Colonic mucosa (tissue), 4 donors: Measurements from ENCODE around the gene ASB14. TPM values are rescaled to one million over a fixed set of nuclear protein-coding genes. Genes with fewer than 3 reads are reported as not detected.
"Not testable (repeated sequence)": the region's sequence is repeated elsewhere in the genome, so short reads cannot be mapped to it uniquely, and the experiment has no call there.

Experiments used
- DNase-seq: peaks from one replicate; pipeline ENCODE4 v3.0.0-alpha.2; 2020
- H3K27ac ChIP-seq: fragments of 200-600 bp; one replicate; pipeline ENCODE4 v1.8.0; 2021
- H3K27me3 ChIP-seq: fragments of 200-600 bp; one replicate; pipeline ENCODE4 v1.8.0; 2021
- H3K36me3 ChIP-seq: fragments of 200-600 bp; one replicate; pipeline ENCODE4 v1.8.0; 2021
- H3K4me1 ChIP-seq: fragments of 200-600 bp; one replicate; pipeline ENCODE4 v1.8.0; 2021; ENCODE audit warnings: mild to moderate bottlenecking
- H3K4me3 ChIP-seq: fragments of 200-600 bp; one replicate; pipeline ENCODE4 v1.8.0; 2021
- H3K9ac ChIP-seq, 2 donors: one replicate each; pipeline ENCODE4 v1.7.0; 2013; ENCODE audit warnings: control low read depth in 2 of 2, low read depth in 2 of 2, low read length in 2 of 2
- H3K9me3 ChIP-seq: fragments of 200-600 bp; one replicate; pipeline ENCODE4 v1.8.0; 2021
- CTCF ChIP-seq: fragments of 200-600 bp; IDR thresholded peaks from one replicate; pipeline ENCODE4 v1.8.0; 2022; ENCODE audit warnings: antibody characterized with exemption, mild to moderate bottlenecking
- intact Hi-C: fragments of 100-400 bp; cut with DNase I; formaldehyde crosslinking; loops from one replicate; pipeline ENCODE4 v1.14.1; 2022
- total RNA-seq, 2 donors: library from RNA; stranded (reverse); fragmentation: NEBNext Ultra II Directional in 1 of 2; extraction: Animal tissue kit (Norgen Biotek cat#: 25700) in 1 of 2; gene quantifications; one replicate each; pipeline ENCODE4 v1.2.1, GENCODE V29; 2021
- donor health status: healthy.
- donor health status: DM: no; HTN: no; CAD: no.
- donor health status: DM: no; HTN: no; CAD: no.

The ASB14 gene
- total RNA-seq, 2 donors from 2014 or later, result not detected

- intact Hi-C loops, result no loop called here
Observed at GRCh38 chr3:57314204-57314603, 21.7 kb upstream of the ASB14 start.

DNA sequence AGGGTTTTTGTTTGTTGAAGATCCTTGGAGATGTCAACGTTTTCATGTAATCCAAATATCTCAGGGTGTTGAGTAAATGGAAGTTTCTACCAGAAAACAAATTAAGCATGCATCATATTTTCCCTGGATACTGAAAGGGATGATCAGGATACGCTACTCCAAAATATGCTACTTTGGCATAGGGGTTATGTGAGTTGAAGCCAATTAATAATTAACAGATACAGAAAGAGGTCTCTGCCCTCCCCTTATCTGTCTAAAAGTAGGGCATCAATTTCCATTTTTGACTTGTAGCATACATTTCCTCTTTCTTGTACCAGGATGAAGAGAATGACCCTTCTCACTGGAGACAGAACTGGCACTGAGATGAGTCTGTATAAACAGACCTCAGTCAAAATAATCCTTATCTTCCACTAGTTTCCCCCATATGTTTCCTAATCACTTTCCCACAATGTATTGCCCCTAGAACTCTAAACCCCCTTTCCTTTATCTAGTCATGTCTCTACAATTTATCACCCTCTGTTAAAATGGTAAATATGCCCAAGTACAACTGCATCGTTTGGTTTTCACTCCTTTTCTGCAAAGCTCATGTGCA is 17.4 kb upstream of the ASB14 start:
- Histone ChIP-seq H3K27ac (no peak overlapping the region), H3K9me3 (no peaks in the 10 kb centered on the region), H3K4me1 (no peaks in the 10 kb centered on the region), H3K36me3 (no peaks in the 10 kb centered on the region), H3K27me3 (no peaks in the 10 kb centered on the region), H3K4me3 (no peak overlapping the region), H3K9ac (no peak overlapping the region)
- intact Hi-C loops, result no loop called here
- DNase-seq, result no peak
- TF ChIP-seq CTCF, result no peak

More at GRCh38 chr3:57314204-57314603, 21.7 kb upstream of the ASB14 start:
- Histone ChIP-seq H3K4me3 (no peak overlapping the region), H3K9me3 (no peaks in the 10 kb centered on the region), H3K27ac (no peak overlapping the region), H3K9ac (no peak overlapping the region), H3K4me1 (no peaks in the 10 kb centered on the region), H3K36me3 (no peaks in the 10 kb centered on the region), H3K27me3 (no peaks in the 10 kb centered on the region)
- no peak for DNase-seq
- TF ChIP-seq CTCF, result no peak

DNA sequence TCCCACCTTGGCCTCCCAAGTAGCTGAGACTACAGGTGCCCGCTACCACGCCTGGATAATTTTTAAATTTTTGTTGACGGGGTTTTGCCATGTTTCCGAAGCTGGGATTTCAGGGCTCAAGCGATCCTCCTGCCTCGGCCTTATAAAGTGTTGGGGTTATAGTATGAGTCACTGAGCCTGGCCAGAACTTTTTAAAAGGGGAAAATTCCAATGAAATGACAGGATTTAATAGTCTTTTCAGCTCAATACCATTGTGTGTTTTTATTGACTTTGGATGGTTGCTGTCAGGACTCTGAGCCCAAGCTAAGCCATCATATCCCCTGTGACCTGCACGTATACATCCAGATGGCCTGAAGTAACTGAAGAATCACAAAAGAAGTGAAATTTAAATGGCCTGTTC is 11.0 kb upstream of the ASB14 start:
- H3K27ac ChIP-seq, H3K4me3 ChIP-seq, intact Hi-C loops, H3K36me3 ChIP-seq, H3K4me1 ChIP-seq, H3K9me3 ChIP-seq, H3K9ac ChIP-seq, H3K27me3 ChIP-seq, DNase-seq: not testable (repeated sequence)

DNA sequence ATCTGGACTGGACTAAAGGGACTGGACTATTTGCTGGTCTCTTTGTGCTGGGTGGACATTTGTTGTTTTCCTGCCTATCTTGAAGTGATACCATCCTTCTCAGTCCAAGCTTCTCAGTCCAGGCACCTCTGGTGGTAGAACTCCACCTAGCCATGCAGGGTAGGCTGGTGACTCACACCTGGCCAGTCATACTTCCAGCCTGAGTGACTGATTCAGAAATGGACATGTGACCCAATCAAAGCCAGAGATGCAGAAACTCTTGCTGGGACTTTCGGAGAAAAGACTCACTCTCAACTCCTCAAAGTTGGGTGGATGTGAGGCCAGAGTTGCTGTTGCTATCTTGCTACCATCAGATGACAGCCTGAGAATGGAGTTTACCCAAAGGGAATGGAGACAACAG is 5.6 kb upstream of the ASB14 start:
- Histone ChIP-seq H3K4me3 (no peak overlapping the region), H3K27me3 (no peaks in the 10 kb centered on the region), H3K9ac (no peak overlapping the region), H3K4me1 (no peaks in the 10 kb centered on the region), H3K36me3 (no peaks in the 10 kb centered on the region), H3K27ac (no peak overlapping the region), H3K9me3 (no peaks in the 10 kb centered on the region)
- DNase-seq, result no peak
- intact Hi-C loops, result no loop called here
- TF ChIP-seq CTCF, result no peak

GRCh38 chr3:57292897-57293526 is 527 bp upstream of the ASB14 start:
- DNase-seq, result no peak
- H3K4me1 ChIP-seq, result no peaks in the 10 kb centered on the region
- no peak overlapping the region for H3K27ac ChIP-seq
- intact Hi-C loops, result no loop called here
- TF ChIP-seq CTCF, result no peak
- H3K9me3 ChIP-seq, result no peaks in the 10 kb centered on the region
- no peak overlapping the region for H3K9ac ChIP-seq
- no peak overlapping the region for H3K4me3 ChIP-seq
- no peaks in the 10 kb centered on the region for H3K36me3 ChIP-seq
- no peaks in the 10 kb centered on the region for H3K27me3 ChIP-seq

DNA sequence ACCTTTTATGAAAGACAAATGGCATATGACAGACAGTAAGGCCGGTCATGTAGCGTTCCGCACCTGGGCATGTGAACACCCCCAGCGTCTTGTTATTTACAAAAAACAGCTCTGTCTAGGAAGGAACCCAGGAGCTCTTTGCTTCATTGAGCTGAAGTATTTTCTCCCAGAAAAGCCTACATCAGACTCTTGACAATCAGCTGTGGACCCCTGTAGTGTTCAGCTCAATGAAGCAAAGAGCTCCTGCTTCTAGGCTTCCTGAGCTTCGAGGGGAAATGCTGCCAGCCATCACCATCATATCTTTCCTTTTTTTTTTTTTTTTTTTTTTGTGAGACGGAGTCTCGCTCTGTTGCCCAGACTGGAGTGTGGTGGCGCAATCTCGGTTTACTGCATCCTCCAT is 4.1 kb downstream of the ASB14 start:
- TF ChIP-seq CTCF, result no peak
- DNase-seq, result no peak
- Histone ChIP-seq H3K9ac (no peak overlapping the region), H3K27ac (no peak overlapping the region), H3K4me1 (no peaks in the 10 kb centered on the region), H3K4me3 (no peak overlapping the region), H3K9me3 (no peaks in the 10 kb centered on the region), H3K27me3 (no peaks in the 10 kb centered on the region), H3K36me3 (no peaks in the 10 kb centered on the region)
- intact Hi-C loops, result no loop called here
